ENCODE results near the gene TCERG1L. TPM values are rescaled to one million over a fixed set of nuclear protein-coding genes. Genes with fewer than 3 reads are reported as not detected.

The TCERG1L gene
- total RNA-seq, 1 donor from 2014 or later: 3.5 TPM

DNA sequence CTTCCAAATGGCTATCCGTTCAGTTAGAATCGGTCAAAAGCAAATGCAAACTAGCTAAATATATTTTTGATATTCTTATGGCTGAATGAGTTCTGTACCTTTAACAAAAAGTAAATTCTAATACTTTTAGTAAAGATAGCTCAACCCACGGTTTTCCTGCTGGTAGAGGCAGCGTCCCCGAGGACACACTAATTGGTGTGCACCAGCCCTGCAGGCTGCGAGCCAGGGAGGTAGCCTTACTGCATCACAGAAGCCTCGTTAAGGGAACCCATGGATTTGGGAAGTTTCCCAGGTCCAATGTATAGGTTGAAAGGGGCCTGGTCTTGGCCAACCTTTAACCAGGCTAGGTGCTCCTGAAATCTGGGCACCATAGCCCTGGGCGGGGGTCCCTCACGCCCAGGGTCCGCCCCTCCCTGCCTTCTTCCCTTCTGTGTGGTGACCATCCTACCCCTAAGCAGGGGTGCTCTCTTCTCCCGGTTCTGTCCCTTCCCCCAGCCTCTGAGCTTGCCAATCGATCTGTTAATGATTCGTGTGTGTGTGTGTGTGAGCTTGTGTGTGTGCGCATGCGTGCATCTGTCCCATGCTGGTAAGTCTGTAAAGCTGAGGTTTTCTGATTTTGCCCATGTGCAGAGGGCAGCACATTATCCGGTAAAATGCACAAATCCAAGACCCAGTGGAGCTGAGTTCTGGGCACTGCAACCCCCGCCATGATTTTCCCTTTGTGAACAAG is 191.7 kb downstream of the TCERG1L start:
- H3K9me3 ChIP-seq (ENCODE audit: insufficient read depth, low read depth, low read length): peaks cover 15% of the 10 kb centered on the region
- no peak for FAIRE-seq
- no peak overlapping the region for H3K27ac Mint-ChIP-seq (ENCODE audit: unreplicated experiment)

DNA sequence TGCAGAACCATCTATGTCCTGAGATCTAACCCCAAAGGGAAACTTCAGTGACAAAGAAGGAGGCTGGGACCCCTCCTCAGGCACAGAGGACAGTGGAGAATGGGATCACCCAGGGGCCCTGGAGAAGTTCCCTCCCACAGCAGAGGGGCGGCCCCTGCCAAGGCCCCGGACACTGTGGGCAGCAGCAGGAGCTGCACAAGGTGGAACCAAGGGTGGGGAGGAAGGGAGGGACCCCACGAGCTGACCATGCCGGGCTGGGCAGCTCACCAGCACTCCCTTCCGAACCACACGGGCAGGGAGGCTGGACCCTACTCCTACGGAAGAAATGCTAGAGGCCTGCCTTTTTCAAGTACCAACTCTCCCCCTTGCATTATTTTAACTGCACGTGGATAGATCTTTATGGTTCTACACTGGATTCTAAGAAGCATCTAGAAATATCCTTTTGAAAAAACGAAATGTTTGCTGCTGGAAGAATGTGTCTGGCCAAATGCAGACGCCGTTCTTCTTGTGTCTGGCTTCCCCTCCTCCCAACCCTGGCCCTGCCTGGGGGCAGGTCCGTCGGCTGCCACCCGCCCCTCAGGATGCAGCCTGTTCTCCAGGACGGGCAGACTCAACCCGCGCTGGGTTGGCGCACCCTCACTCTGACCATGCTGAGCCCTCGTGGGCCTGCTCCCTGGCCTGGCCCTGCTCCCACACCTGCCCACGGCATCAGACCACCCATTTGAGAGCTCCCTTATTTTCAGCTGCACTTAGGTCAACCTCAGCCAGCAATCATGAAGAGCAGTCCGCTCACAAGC is 193.9 kb downstream of the TCERG1L start:
- Mint-ChIP-seq H3K36me3 (ENCODE audit: low read depth, unreplicated experiment) (no peaks in the 10 kb centered on the region), H3K4me3 (ENCODE audit: unreplicated experiment) (no peak overlapping the region), H3K27me3 (ENCODE audit: low read depth, unreplicated experiment) (no peaks in the 10 kb centered on the region), H3K9me3 (ENCODE audit: unreplicated experiment) (peaks cover 12% of the 10 kb centered on the region), H3K4me1 (ENCODE audit: low read depth, unreplicated experiment) (no peaks in the 10 kb centered on the region), H3K27ac (ENCODE audit: unreplicated experiment) (no peak overlapping the region)
- Histone ChIP-seq H4K20me1 (ENCODE audit: insufficient read depth, low read length) (no peaks in the 10 kb centered on the region), H2AFZ (ENCODE audit: low read depth, low read length) (no peak overlapping the region), H3K4me3 (ENCODE audit: insufficient read depth, low read depth, low read length) (no peak overlapping the region), H3K79me2 (ENCODE audit: insufficient read depth, low read length) (no peaks in the 10 kb centered on the region), H3K9me3 (ENCODE audit: insufficient read depth, low read depth, low read length) (peaks cover 10% of the 10 kb centered on the region), H3K4me1 (ENCODE audit: insufficient read depth, low read length) (no peaks in the 10 kb centered on the region), H3K36me3 (ENCODE audit: insufficient read depth, low read length) (no peaks in the 10 kb centered on the region), H3K27me3 (ENCODE audit: insufficient read depth, low read length) (no peaks in the 10 kb centered on the region), H3K4me2 (ENCODE audit: low read length) (no peak overlapping the region), H3K27ac (ENCODE audit: low read depth, low read length) (no peak overlapping the region), H3K9ac (ENCODE audit: low read length) (no peak overlapping the region)
- DNase-seq (ENCODE audit: low read depth): no peak
- no peak for FAIRE-seq
- TF ChIP-seq CTCF (IDR thresholded peaks at IDR 0.05; ENCODE audit: insufficient read depth, low read depth, low read length) (no peak), EZH2 (IDR thresholded peaks at IDR 0.05; ENCODE audit: insufficient read depth, low read length) (no peak)

More for the DNA sequence above, 191.7 kb downstream of the TCERG1L start:
- Mint-ChIP-seq H3K4me1 (ENCODE audit: low read depth, unreplicated experiment) (no peaks in the 10 kb centered on the region), H3K4me3 (ENCODE audit: unreplicated experiment) (no peak overlapping the region), H3K36me3 (ENCODE audit: low read depth, unreplicated experiment) (peaks cover 2% of the 10 kb centered on the region), H3K27me3 (ENCODE audit: low read depth, unreplicated experiment) (no peaks in the 10 kb centered on the region), H3K9me3 (ENCODE audit: unreplicated experiment) (peaks cover 25% of the 10 kb centered on the region)
- no peak for DNase-seq (ENCODE audit: low read depth)
- no peak overlapping the region for H3K27ac ChIP-seq (ENCODE audit: low read depth, low read length)
- no peak overlapping the region for H3K4me2 ChIP-seq (ENCODE audit: low read length)
- H3K79me2 ChIP-seq (ENCODE audit: insufficient read depth, low read length): no peaks in the 10 kb centered on the region
- H3K4me1 ChIP-seq (ENCODE audit: insufficient read depth, low read length): no peaks in the 10 kb centered on the region
- H3K36me3 ChIP-seq (ENCODE audit: insufficient read depth, low read length): no peaks in the 10 kb centered on the region
- no peak overlapping the region for H2AFZ ChIP-seq (ENCODE audit: low read depth, low read length)
- H3K9ac ChIP-seq (ENCODE audit: low read length): no peak overlapping the region
- TF ChIP-seq CTCF (IDR thresholded peaks at IDR 0.05; ENCODE audit: insufficient read depth, low read depth, low read length) (no peak), EZH2 (IDR thresholded peaks at IDR 0.05; ENCODE audit: insufficient read depth, low read length) (no peak)
- H4K20me1 ChIP-seq (ENCODE audit: insufficient read depth, low read length): no peaks in the 10 kb centered on the region
- H3K27me3 ChIP-seq (ENCODE audit: insufficient read depth, low read length): no peaks in the 10 kb centered on the region
- H3K4me3 ChIP-seq (ENCODE audit: insufficient read depth, low read depth, low read length): no peak overlapping the region
